Lower lobe of right lung (tissue), 2 donors: ENCODE results near the gene NTM. TPM values are rescaled to one million over a fixed set of nuclear protein-coding genes. Genes with fewer than 3 reads are reported as not detected.

Source experiments
- ATAC-seq, 2 donors: fragments of 200-7000 bp; cut with Tn5 transposase; one replicate each; pipeline ENCODE4 v1.9.1; 2020 to 2022; ENCODE audit warnings: mild to moderate bottlenecking in 2 of 2, moderate library complexity in 2 of 2
- DNase-seq: peaks from one replicate; pipeline ENCODE4 v3.0.0-alpha.2; 2020
- H3K27ac ChIP-seq: fragments of 200-600 bp; one replicate; pipeline ENCODE4 v1.8.0; 2022
- H3K27me3 ChIP-seq: fragments of 200-600 bp; one replicate; pipeline ENCODE4 v1.8.0; 2022; ENCODE audit warnings: low read depth
- H3K36me3 ChIP-seq: fragments of 200-600 bp; one replicate; pipeline ENCODE4 v1.8.0; 2022; ENCODE audit warnings: mild to moderate bottlenecking
- H3K4me1 ChIP-seq: fragments of 200-600 bp; one replicate; pipeline ENCODE4 v1.8.0; 2022
- H3K4me3 ChIP-seq: fragments of 200-600 bp; one replicate; pipeline ENCODE4 v1.8.0; 2022; ENCODE audit warnings: mild to moderate bottlenecking
- H3K9me3 ChIP-seq: fragments of 200-600 bp; one replicate; pipeline ENCODE4 v1.8.0; 2022
- CTCF ChIP-seq: fragments of 200-600 bp; IDR thresholded peaks from one replicate; pipeline ENCODE4 v1.8.0; 2022; ENCODE audit warnings: antibody characterized with exemption, mild to moderate bottlenecking
- intact Hi-C: fragments of 100-400 bp; cut with DNase I; formaldehyde crosslinking; loops from one replicate; pipeline ENCODE4 v1.11.0; 2022
- total RNA-seq: library from RNA; stranded (reverse); fragmentation: NEBNext Ultra II Directional; extraction: Animal tissue kit (Norgen Biotek cat#: 25700); gene quantifications from one replicate; pipeline ENCODE4 v1.2.1, GENCODE V29; 2021
- donor health status: DM: no; HTN: yes; CAD: no; lungs with severe emphysema.

The NTM gene
- total RNA-seq, 1 donor from 2014 or later = 2.3 TPM

- DNase-seq (no peak), ATAC-seq (no peak)
- no peak for TF ChIP-seq CTCF
- intact Hi-C loops = no loop called here
- Histone ChIP-seq H3K9me3 (no peaks in the 10 kb centered on the region), H3K4me3 (no peak overlapping the region), H3K36me3 (no peaks in the 10 kb centered on the region), H3K4me1 (no peaks in the 10 kb centered on the region), H3K27me3 (no peaks in the 10 kb centered on the region), H3K27ac (no peak overlapping the region)
Observed at GRCh38 chr11:132039521-132039920, 669.1 kb downstream of the NTM start.

- H3K27ac ChIP-seq = no peak overlapping the region
- no peak overlapping the region for H3K4me3 ChIP-seq
- no peak for TF ChIP-seq CTCF
- intact Hi-C loops = no loop called here
- H3K27me3 ChIP-seq = no peaks in the 10 kb centered on the region
- no peaks in the 10 kb centered on the region for H3K9me3 ChIP-seq
- DNase-seq = no peak
- no peaks in the 10 kb centered on the region for H3K4me1 ChIP-seq
- H3K36me3 ChIP-seq = no peaks in the 10 kb centered on the region
- ATAC-seq = no peak
Observed at GRCh38 chr11:132042296-132042695, 671.9 kb downstream of the NTM start.

- TF ChIP-seq CTCF = no peak
- intact Hi-C loops = no loop called here
- Histone ChIP-seq H3K4me1 (no peaks in the 10 kb centered on the region), H3K36me3 (no peaks in the 10 kb centered on the region), H3K27me3 (no peaks in the 10 kb centered on the region), H3K9me3 (no peaks in the 10 kb centered on the region), H3K4me3 (no peak overlapping the region), H3K27ac (no peak overlapping the region)
- no peak for DNase-seq
- ATAC-seq = no peak
Observed at GRCh38 chr11:132043714-132044113, 673.3 kb downstream of the NTM start.

- no peaks in the 10 kb centered on the region for H3K4me1 ChIP-seq
- ATAC-seq (no peak), DNase-seq (no peak)
- no peaks in the 10 kb centered on the region for H3K36me3 ChIP-seq
- H3K9me3 ChIP-seq = no peaks in the 10 kb centered on the region
- intact Hi-C loops = no loop called here
- TF ChIP-seq CTCF = no peak
- H3K27ac ChIP-seq = no peak overlapping the region
- no peaks in the 10 kb centered on the region for H3K27me3 ChIP-seq
- no peak overlapping the region for H3K4me3 ChIP-seq
Observed at GRCh38 chr11:132045107-132045506, 674.7 kb downstream of the NTM start.

GRCh38 chr11:132046288-132046865 is 676.0 kb downstream of the NTM start:
- intact Hi-C loops = no loop called here
- ATAC-seq (no peak), DNase-seq (no peak)
- H3K36me3 ChIP-seq = no peaks in the 10 kb centered on the region
- H3K4me3 ChIP-seq = no peak overlapping the region
- no peak for TF ChIP-seq CTCF
- H3K27ac ChIP-seq = no peak overlapping the region
- H3K27me3 ChIP-seq = no peaks in the 10 kb centered on the region
- no peaks in the 10 kb centered on the region for H3K4me1 ChIP-seq
- no peaks in the 10 kb centered on the region for H3K9me3 ChIP-seq

GRCh38 chr11:132047167-132047566 is 676.8 kb downstream of the NTM start:
- no peak for DNase-seq
- ATAC-seq = no peak
- Histone ChIP-seq H3K4me3 (no peak overlapping the region), H3K9me3 (no peaks in the 10 kb centered on the region), H3K4me1 (no peaks in the 10 kb centered on the region), H3K27ac (no peak overlapping the region), H3K27me3 (no peaks in the 10 kb centered on the region), H3K36me3 (no peaks in the 10 kb centered on the region)
- TF ChIP-seq CTCF = no peak
- intact Hi-C loops = no loop called here
